ENCODE data around the gene RPL18A.

DNA sequence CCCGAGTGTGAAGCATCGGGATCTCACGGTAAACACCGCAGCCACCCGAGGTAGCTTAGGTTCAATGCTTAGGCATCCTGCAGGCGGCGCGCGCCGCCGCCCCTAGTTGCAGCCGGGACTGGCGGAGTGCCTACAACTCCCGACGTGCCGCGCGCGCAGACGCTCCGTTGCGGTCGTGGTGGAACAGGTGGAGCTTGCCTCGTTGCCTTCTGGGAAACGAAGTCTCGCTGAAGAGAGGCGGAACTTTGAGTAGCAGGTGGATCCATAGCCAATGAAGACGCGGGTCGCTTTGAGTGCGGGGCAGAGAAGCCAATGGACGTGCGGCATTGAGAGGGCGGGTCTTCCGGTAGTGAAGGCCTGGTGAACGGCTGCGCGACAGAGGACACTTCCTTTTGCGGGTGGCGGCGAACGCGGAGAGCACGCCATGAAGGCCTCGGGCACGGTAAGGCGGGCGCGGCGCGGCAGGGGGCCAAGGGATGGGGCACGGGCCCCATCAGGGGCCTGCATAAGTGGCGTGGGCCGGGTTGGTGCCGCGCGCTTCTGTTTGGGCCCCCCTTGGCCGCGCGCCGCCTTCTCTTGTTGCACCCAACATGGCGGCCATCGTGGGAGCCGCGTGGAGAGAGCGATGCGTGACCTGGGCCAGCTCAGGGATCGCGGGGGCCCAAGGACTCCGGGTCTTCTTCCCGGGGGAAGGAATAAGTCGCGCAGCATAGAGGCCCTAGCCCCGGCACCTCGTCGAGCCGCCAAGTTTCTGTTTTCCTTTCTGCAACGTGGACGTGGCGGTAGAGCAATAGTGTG is at the start of gene RPL18A:
- TF ChIP-seq FOS (IDR thresholded peaks at IDR 0.05; ENCODE audit: low read depth, low read length) (peak; percentile 49; the same call in 1 of the 2 replicates), MAFK (IDR thresholded peaks at IDR 0.05; ENCODE audit: low read depth, low read length) (no peak), CTCF (conservative IDR thresholded peaks at IDR 0.05; ENCODE audit: low read depth, low read length) (peak; percentile 95), POLR2A (IDR thresholded peaks at IDR 0.05; ENCODE audit: low read depth, low read length) (peak; percentile 98), MAZ (IDR thresholded peaks at IDR 0.05; ENCODE audit: borderline replicate concordance, low read depth, low read length) (no peak; the same call in 1 of the 2 replicates), SMC3 (IDR thresholded peaks at IDR 0.05; ENCODE audit: low read depth, low read length) (peak; percentile 72), CEBPB (IDR thresholded peaks at IDR 0.05; ENCODE audit: low read depth, low read length) (no peak), RAD21 (IDR thresholded peaks at IDR 0.05; ENCODE audit: low read length) (peak; percentile 60), USF2 (IDR thresholded peaks at IDR 0.05; ENCODE audit: low read depth, low read length) (peak; percentile 43; the same call in 1 of the 2 replicates), CHD1 (IDR thresholded peaks at IDR 0.05; ENCODE audit: low read depth, low read length) (no peak)
